Activated naive CD4-positive, alpha-beta T cell treated with anti-CD3 and anti-CD28 coated beads, Interleukin-2, amount 50 U/mL, for 72 hours (primary cell): ENCODE results near the gene KIF1A. TPM values are rescaled to one million over a fixed set of nuclear protein-coding genes. Genes with fewer than 3 reads are reported as not detected.

Experiments used
- ATAC-seq, 2 donors: fragments of 150-1000 bp; cut with Tn5 transposase; 2 replicates each; pipeline ENCODE4 v1.10.0; 2021; ENCODE audit warnings: mild to moderate bottlenecking in 2 of 2, moderate library complexity in 2 of 2
- DNase-seq, 2 donors: peaks; one replicate each; pipeline ENCODE4 v3.0.0; 2021 to 2022; ENCODE audit warnings: low spot score in 2 of 2
- H3K27ac Mint-ChIP-seq, 2 donors: one replicate each; pipeline ENCODE4 v1.8.0; 2022; ENCODE audit warnings: mild to moderate bottlenecking in 2 of 2, mixed read lengths in 2 of 2
- H3K36me3 Mint-ChIP-seq, 2 donors: one replicate each; pipeline ENCODE4 v1.8.0; 2022; ENCODE audit warnings: mixed read lengths in 2 of 2
- H3K9me3 Mint-ChIP-seq, 2 donors: one replicate each; pipeline ENCODE4 v1.8.0; 2022; ENCODE audit warnings: mixed read lengths in 2 of 2
- total RNA-seq, 2 donors: library from RNA; stranded (reverse); gene quantifications; one replicate each; pipeline ENCODE4 v1.2.3, GENCODE V29; 2022

The KIF1A gene
- total RNA-seq: 1 to 10 TPM; 2.1 to 6.6 TPM

GRCh38 chr2:240819858-240820606 lies at the start of gene KIF1A:
TSS of gene KIF1A (minus strand) at chr2:240820219. CDS start at chr2:240797752, 22,467 bp downstream.
- peak in 1 of 2 donors; percentile 20 for DNase-seq
- ATAC-seq: peak; percentile 43 to 70
- H3K36me3 Mint-ChIP-seq: peaks cover 6 to 12% of the 10 kb centered on the region in 2 donors
- H3K9me3 Mint-ChIP-seq: no peaks in the 10 kb centered on the region
- H3K27ac Mint-ChIP-seq: no peak within 1 kb of the TSS

DNA sequence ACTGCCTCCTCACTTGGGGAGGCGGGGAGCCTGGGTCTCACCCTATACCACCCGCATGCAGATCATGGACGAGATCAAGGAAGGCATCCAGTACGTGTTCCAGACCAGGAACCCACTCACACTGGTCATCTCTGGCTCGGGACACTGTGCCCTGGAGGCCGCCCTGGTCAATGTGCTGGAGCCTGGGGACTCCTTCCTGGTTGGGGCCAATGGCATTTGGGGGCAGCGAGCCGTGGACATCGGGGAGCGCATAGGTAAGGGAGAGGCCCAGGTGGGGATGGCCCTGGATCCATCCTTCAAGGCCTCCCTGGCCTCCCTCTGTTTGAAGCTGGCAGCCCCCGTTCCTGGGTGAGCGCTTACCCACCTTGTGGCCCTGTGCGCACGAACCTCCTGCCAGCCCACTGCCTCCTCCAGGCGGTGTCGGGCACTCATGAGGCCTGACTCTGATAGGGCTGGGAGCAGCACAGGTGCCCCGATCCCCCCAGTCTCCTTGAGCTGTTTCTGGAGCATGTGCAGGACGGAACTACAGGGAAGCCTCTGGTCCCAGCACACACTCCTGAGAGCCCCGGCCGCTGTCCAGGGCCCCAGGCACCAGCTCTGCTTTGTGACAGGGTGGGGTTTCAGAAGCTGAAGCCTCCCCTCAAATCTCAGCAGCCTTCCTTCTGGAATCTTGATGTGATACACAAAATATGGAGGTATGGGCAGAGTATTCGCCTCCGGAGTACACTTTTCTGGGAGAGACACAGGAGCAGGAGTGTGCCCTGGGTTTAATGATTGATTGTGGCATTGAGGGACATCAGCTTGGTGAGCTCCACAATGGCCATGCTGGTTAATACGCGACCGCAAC lies 49.3 kb upstream of the KIF1A start:
- DNase-seq (no peak), ATAC-seq (no peak)
- H3K27ac Mint-ChIP-seq: no peak overlapping the region
- H3K9me3 Mint-ChIP-seq: no peaks in the 10 kb centered on the region
- no peaks in the 10 kb centered on the region for H3K36me3 Mint-ChIP-seq

- DNase-seq: no peak
- no peak for ATAC-seq
- Mint-ChIP-seq H3K27ac (no peak within 1 kb of the TSS), H3K9me3 (no peaks in the 10 kb centered on the region), H3K36me3 (no peaks in the 10 kb centered on the region)
These were observed 48.5 kb upstream of the KIF1A start, which contains the start of gene AGXT for GRCh38 chr2:240868286-240869108. TSS of gene AGXT (plus strand) at chr2:240868824. CDS start at chr2:240868866, 42 bp downstream.

DNA sequence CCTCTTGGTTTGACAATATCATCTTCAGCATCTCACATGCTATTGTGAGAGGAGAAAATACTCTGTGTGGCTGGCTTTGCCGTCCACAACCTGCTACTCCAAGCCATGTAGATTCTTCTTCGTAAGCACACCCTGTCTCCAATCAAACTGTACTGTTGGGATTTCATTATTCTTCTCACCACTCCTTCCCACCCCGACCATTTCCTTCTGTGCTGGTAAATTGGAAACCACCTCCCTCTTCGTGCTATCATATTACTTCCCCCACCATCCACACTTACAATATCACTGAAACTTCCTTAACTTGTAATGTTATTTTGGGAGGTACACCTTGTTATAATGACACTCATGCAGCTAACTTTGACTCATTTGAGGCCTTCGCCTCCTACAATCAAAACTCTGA lies 45.4 kb upstream of the KIF1A start:
- Mint-ChIP-seq H3K36me3 (no peaks in the 10 kb centered on the region), H3K27ac (no peak overlapping the region), H3K9me3 (no peaks in the 10 kb centered on the region)
- DNase-seq (no peak), ATAC-seq (no peak)

DNA sequence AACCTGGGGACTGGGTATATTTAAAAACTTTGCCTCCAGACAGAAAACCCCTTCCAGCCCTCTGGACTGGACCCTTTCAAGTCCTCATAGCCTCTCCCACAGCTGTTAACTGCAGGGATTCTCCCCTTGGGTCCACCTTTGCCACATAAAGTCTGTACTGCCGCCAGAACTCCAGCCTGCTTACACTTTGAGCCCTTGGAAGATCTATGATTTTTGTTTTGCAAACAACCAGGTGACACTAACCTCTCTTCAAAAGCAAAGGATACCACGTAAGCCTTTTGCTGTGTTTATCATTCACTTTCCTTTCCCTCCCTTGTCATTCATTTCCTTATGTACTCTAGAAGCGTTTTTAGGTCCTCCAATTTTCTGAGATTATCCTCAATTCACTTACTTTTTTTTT lies 44.5 kb upstream of the KIF1A start:
- Mint-ChIP-seq H3K36me3 (no peaks in the 10 kb centered on the region), H3K27ac (no peak overlapping the region), H3K9me3 (no peaks in the 10 kb centered on the region)
- DNase-seq: no peak
- ATAC-seq: no peak

GRCh38 chr2:240861547-240861946 lies 41.5 kb upstream of the KIF1A start:
- Mint-ChIP-seq H3K9me3 (no peaks in the 10 kb centered on the region), H3K27ac (no peak overlapping the region), H3K36me3 (no peaks in the 10 kb centered on the region)
- DNase-seq (no peak), ATAC-seq (no peak)

DNA sequence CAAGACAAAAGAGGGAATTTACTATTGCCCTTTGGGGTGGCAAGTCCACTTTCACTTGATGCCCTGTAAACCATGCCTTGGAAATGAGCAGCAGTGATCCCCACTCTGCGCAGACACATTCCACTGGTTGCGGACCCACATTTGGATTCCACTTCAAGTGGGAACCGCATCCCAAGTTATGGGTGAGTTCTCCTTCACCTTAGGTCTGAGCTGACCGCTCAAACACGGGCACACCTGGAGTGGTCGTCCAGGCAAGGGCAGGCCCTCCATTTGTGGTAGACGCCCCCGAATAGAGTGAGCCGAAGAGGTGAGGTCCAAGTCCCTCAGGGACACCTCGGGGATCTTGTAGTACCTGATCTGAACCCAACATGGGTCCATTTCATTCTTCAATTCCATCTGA lies 38.9 kb upstream of the KIF1A start:
- no peak for ATAC-seq
- Mint-ChIP-seq H3K9me3 (peaks cover 0 to 4% of the 10 kb centered on the region in 2 donors), H3K27ac (no peak overlapping the region), H3K36me3 (peaks cover 0 to 9% of the 10 kb centered on the region in 2 donors)
- DNase-seq: no peak

DNA sequence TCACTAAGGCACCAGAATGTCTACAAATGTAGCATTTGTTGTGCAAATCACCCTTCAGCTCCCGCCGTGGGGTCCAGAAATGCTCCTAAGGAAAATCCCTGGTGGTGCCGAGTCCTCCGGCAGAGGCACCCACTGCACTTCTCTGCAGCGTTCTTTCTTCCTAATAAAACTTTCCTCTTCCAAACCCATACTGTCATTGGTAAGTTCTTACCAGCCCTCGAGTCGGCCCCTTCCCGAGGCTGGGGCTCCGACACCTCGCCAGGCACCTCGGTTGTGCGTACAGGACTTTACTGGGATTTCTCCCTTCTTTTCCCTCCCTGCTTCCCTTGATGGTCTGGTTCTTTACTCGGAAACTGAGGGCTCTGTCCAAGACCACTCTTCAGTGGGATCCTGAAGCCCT lies 38.3 kb upstream of the KIF1A start:
- Mint-ChIP-seq H3K9me3 (peaks cover 0 to 4% of the 10 kb centered on the region in 2 donors), H3K36me3 (peaks cover 0 to 9% of the 10 kb centered on the region in 2 donors), H3K27ac (no peak overlapping the region)
- ATAC-seq (no peak), DNase-seq (no peak)

- ATAC-seq (no peak), DNase-seq (no peak)
- Mint-ChIP-seq H3K27ac (no peak overlapping the region), H3K36me3 (peaks cover 0 to 9% of the 10 kb centered on the region in 2 donors), H3K9me3 (peaks cover 0 to 4% of the 10 kb centered on the region in 2 donors)
These were observed 37.3 kb upstream of the KIF1A start for GRCh38 chr2:240857039-240858008.

- H3K36me3 Mint-ChIP-seq: peaks cover 0 to 9% of the 10 kb centered on the region in 2 donors
- ATAC-seq (no peak), DNase-seq (no peak)
- peaks cover 0 to 4% of the 10 kb centered on the region in 2 donors for H3K9me3 Mint-ChIP-seq
- no peak overlapping the region for H3K27ac Mint-ChIP-seq
These were observed 36.3 kb upstream of the KIF1A start for GRCh38 chr2:240856151-240856980.

- no peak for ATAC-seq
- Mint-ChIP-seq H3K9me3 (peaks cover 0 to 4% of the 10 kb centered on the region in 2 donors), H3K27ac (no peak overlapping the region), H3K36me3 (peaks cover 0 to 9% of the 10 kb centered on the region in 2 donors)
- DNase-seq: no peak
These were observed 35.7 kb upstream of the KIF1A start for GRCh38 chr2:240855670-240856069.

DNA sequence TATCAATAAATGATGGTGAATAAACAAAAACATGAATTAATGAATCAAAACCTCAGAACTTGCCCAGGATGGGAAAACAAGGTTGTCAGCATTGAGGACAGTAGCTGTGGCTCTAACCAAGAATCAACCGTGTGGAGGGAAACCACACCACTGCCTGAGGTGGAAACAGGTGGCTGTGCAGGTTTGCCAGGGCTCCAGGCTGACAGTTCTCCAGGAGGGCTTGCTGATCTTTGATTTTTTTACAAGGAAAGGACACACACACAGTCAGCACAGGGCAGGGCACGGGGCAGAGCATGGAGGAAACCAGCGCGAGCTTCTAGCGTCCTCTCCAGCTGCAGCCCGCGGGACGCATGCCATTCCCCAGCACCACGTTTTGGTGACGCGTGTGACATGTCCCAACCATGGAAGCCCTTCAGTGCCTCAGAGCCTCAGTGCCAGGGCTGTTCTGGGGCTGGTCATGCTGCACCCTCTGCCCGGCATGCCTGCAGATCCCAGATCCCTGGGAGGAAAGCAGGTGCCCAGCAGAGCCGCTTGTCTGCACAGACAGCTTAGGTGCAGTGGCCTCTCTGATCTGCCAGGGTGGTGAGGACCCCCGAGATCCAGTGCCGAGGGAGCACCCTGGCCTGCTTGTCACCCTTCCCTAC lies 32.8 kb upstream of the KIF1A start:
- no peak for ATAC-seq
- Mint-ChIP-seq H3K9me3 (peaks cover 3 to 4% of the 10 kb centered on the region in 2 donors), H3K36me3 (peaks cover 0 to 9% of the 10 kb centered on the region in 2 donors)

GRCh38 chr2:240851078-240851991 lies 31.3 kb upstream of the KIF1A start:
- peaks cover 0 to 9% of the 10 kb centered on the region in 2 donors for H3K36me3 Mint-ChIP-seq
- peak overlapping the region in 1 of 2 donors; percentile 22 for H3K27ac Mint-ChIP-seq
- ATAC-seq: peak; percentile 91 to 95
- peak; percentile 73 to 85 for DNase-seq
- peaks cover 4 to 6% of the 10 kb centered on the region in 2 donors for H3K9me3 Mint-ChIP-seq

More for the DNA sequence above, 32.8 kb upstream of the KIF1A start:
- no peak for DNase-seq
- no peak overlapping the region for H3K27ac Mint-ChIP-seq

DNA sequence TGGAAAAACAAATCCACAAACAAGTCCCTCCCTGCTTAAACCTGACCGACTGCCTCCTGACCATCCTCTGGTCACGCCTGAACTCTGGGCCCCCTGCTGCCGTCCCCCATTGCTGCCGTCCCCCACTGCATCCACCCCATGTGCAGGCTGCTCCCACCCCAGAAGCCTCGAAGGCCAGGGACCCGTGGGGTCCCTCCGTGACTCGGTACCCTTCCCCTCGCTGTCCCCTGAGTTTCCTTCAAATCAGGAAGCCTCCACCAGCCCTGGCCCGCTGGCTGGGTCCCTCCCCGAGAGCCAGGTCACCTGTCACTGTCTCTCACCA lies 30.7 kb upstream of the KIF1A start:
- ATAC-seq (peak in 1 of 2 donors; percentile 10), DNase-seq (no peak)
- Mint-ChIP-seq H3K27ac (no peak overlapping the region), H3K36me3 (peaks cover 0 to 9% of the 10 kb centered on the region in 2 donors), H3K9me3 (peaks cover 4 to 6% of the 10 kb centered on the region in 2 donors)
